Coronary artery (tissue), 2 donors: ENCODE data around the gene OR4D9.
"Not testable (repeated sequence)": the region's sequence is repeated elsewhere in the genome, so short reads cannot be mapped to it uniquely, and the experiment has no call there.

Experiments
- DNase-seq: peaks from one replicate; pipeline ENCODE4 v3.0.0-alpha.2; 2017; ENCODE audit warnings: low spot score
- H3K27ac ChIP-seq, 2 donors: fragments of 200-600 bp; sonication (generic); one replicate each; pipeline ENCODE4 v1.5.1; 2016 to 2019
- H3K4me3 ChIP-seq: fragments of 200-600 bp; sonication (generic); 2 replicates; pipeline ENCODE4 v1.5.1; 2016; ENCODE audit warnings: mild to moderate bottlenecking, moderate library complexity
- CTCF ChIP-seq: fragments of 200-600 bp; sonication (generic); IDR thresholded peaks from one replicate; pipeline ENCODE4 v1.5.1; 2019; ENCODE audit warnings: antibody characterized with exemption

OR4D9 gene

GRCh38 chr11:59503276-59503675 is 8.1 kb upstream of the OR4D9 start, which contains the start of gene OR4D11:
Gene OR4D11 (plus strand): TSS chr11:59503576. CDS start chr11:59503576, 0 bp downstream.
- DNase-seq = no peak
- no peak within 1 kb of the TSS for H3K27ac ChIP-seq
- H3K4me3 ChIP-seq = no peak within 1 kb of the TSS
- no peak for TF ChIP-seq CTCF

GRCh38 chr11:59511675-59512074 is 336 bp downstream of the OR4D9 start:
- no peak for DNase-seq

GRCh38 chr11:59520139-59520538 is 8.8 kb downstream of the OR4D9 start:
- DNase-seq, H3K4me3 ChIP-seq, H3K27ac ChIP-seq: not testable (repeated sequence)

More at GRCh38 chr11:59511675-59512074, 336 bp downstream of the OR4D9 start:
- H3K4me3 ChIP-seq = no peak overlapping the region
- H3K27ac ChIP-seq = no peak overlapping the region
- no peak for TF ChIP-seq CTCF

GRCh38 chr11:59520741-59521140 is 9.4 kb downstream of the OR4D9 start:
- TF ChIP-seq CTCF = no peak
- H3K27ac ChIP-seq = no peak overlapping the region
- no peak for DNase-seq
- H3K4me3 ChIP-seq = no peak overlapping the region

- TF ChIP-seq CTCF = no peak
- H3K27ac ChIP-seq = no peak overlapping the region
- DNase-seq = no peak
- no peak overlapping the region for H3K4me3 ChIP-seq
Observed at GRCh38 chr11:59523541-59523940, 12.2 kb downstream of the OR4D9 start.

- Histone ChIP-seq H3K27ac (no peak overlapping the region), H3K4me3 (no peak overlapping the region)
- no peak for DNase-seq
- TF ChIP-seq CTCF = no peak
Observed at GRCh38 chr11:59528711-59529110, 17.4 kb downstream of the OR4D9 start.

GRCh38 chr11:59532620-59533019 is 21.3 kb downstream of the OR4D9 start:
- DNase-seq = no peak
- H3K4me3 ChIP-seq = no peak overlapping the region
- TF ChIP-seq CTCF = no peak
- no peak overlapping the region for H3K27ac ChIP-seq

- Histone ChIP-seq H3K27ac (no peak overlapping the region), H3K4me3 (no peak overlapping the region)
- no peak for DNase-seq
- TF ChIP-seq CTCF = no peak
Observed at GRCh38 chr11:59534676-59535075, 23.3 kb downstream of the OR4D9 start.
